Measurements from ENCODE around the gene RALBP1. TPM values are rescaled to one million over a fixed set of nuclear protein-coding genes. Genes with fewer than 3 reads are reported as not detected.

Gene RALBP1
- total RNA-seq, 1 experiment from 2014 or later, result 70.0 TPM

DNA sequence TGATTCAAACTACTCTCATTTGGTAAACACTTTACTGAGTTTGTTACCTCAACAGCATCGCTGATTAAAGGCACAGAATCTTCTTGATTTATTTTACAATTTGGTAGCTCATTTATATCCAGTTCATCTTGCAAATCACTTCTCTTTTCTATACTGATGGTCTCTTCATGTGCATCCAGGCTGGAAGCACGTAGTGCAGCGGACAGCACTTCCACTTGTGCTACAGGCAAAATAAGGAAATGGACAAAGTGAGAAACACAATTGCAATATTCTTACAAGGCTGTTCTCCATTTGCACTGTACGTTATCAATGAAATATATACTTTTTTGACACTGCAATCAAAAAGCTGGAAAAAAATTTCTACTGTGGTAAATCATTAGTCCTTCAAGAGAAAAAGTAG is 88.0 kb downstream of the RALBP1 start:
- DNase-seq (ENCODE audit: low read depth, low spot score) (no peak), ATAC-seq (no peak)
- ChIA-PET CTCF (no interaction called here), POLR2A (interaction anchor here (0.6 kb wide), 1 partner anchor 171 kb away, joined by 4 read pairs; no protein-coding TSS in a partner anchor)
- Histone ChIP-seq H3K9me3 (ENCODE audit: control insufficient read depth, insufficient read depth, low read depth, low read length) (no peaks in the 10 kb centered on the region), H3K27me3 (ENCODE audit: control insufficient read depth, insufficient read depth, low read length) (no peaks in the 10 kb centered on the region), H3K27ac (ENCODE audit: low read length) (no peak overlapping the region), H3K4me3 (ENCODE audit: low read depth in 2 of 2, low read length in 2 of 2) (no peak overlapping the region), H3K4me1 (ENCODE audit: control insufficient read depth, insufficient read depth, low read length) (no peaks in the 10 kb centered on the region), H3K36me3 (ENCODE audit: control insufficient read depth, insufficient read depth, low read length) (peaks cover 22% of the 10 kb centered on the region)
- intact Hi-C loops (cut with micrococcal nuclease; ENCODE audit: unreplicated experiment) (no loop called here), in situ Hi-C loops (cut with HindIII; ENCODE audit: low pct_unique_long_range_greater_than_20kb, low sequenced_read_pairs) (no loop called here)
- no TSS peak for BruUV-seq (replicated peaks)
- no peak for TF ChIP-seq REST (IDR thresholded peaks at IDR 0.05; ENCODE audit: insufficient read depth in 1 of 2, low read depth in 2 of 2, low read length in 1 of 2)
- no peak for TF ChIP-seq POLR2AphosphoS5 (IDR thresholded peaks at IDR 0.05; ENCODE audit: low read depth, low read length)
- TF ChIP-seq SIN3A (IDR thresholded peaks at IDR 0.05; ENCODE audit: borderline replicate concordance, insufficient read depth, low read depth, low read length), result no peak
- TF ChIP-seq, protein P1, sequence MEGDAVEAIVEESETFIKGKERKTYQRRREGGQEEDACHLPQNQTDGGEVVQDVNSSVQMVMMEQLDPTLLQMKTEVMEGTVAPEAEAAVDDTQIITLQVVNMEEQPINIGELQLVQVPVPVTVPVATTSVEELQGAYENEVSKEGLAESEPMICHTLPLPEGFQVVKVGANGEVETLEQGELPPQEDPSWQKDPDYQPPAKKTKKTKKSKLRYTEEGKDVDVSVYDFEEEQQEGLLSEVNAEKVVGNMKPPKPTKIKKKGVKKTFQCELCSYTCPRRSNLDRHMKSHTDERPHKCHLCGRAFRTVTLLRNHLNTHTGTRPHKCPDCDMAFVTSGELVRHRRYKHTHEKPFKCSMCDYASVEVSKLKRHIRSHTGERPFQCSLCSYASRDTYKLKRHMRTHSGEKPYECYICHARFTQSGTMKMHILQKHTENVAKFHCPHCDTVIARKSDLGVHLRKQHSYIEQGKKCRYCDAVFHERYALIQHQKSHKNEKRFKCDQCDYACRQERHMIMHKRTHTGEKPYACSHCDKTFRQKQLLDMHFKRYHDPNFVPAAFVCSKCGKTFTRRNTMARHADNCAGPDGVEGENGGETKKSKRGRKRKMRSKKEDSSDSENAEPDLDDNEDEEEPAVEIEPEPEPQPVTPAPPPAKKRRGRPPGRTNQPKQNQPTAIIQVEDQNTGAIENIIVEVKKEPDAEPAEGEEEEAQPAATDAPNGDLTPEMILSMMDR (IDR thresholded peaks at IDR 0.05), result no peak
- no peak for TF ChIP-seq TCF7L2 (IDR thresholded peaks at IDR 0.05; ENCODE audit: low read depth, low read length)

GRCh38 chr18:9565407-9565806 is 90.1 kb downstream of the RALBP1 start:
- DNase-seq (ENCODE audit: low read depth, low spot score) (no peak), ATAC-seq (no peak)
- intact Hi-C loops (cut with micrococcal nuclease; ENCODE audit: unreplicated experiment) (no loop called here), in situ Hi-C loops (cut with HindIII; ENCODE audit: low pct_unique_long_range_greater_than_20kb, low sequenced_read_pairs) (no loop called here)
- Histone ChIP-seq H3K4me1 (ENCODE audit: control insufficient read depth, insufficient read depth, low read length) (no peaks in the 10 kb centered on the region), H3K27me3 (ENCODE audit: control insufficient read depth, insufficient read depth, low read length) (no peaks in the 10 kb centered on the region), H3K36me3 (ENCODE audit: control insufficient read depth, insufficient read depth, low read length) (peaks cover 15% of the 10 kb centered on the region; the same call in 1 of the 2 replicates), H3K27ac (ENCODE audit: low read length) (no peak overlapping the region), H3K4me3 (ENCODE audit: low read depth in 2 of 2, low read length in 2 of 2) (no peak overlapping the region), H3K9me3 (ENCODE audit: control insufficient read depth, insufficient read depth, low read depth, low read length) (no peaks in the 10 kb centered on the region)
- no TSS peak for BruUV-seq (replicated peaks)
- ChIA-PET POLR2A (no interaction called here), CTCF (no interaction called here)
- TF ChIP-seq REST (IDR thresholded peaks at IDR 0.05; ENCODE audit: insufficient read depth in 1 of 2, low read depth in 2 of 2, low read length in 1 of 2) (no peak), SIN3A (IDR thresholded peaks at IDR 0.05; ENCODE audit: borderline replicate concordance, insufficient read depth, low read depth, low read length) (no peak), POLR2AphosphoS5 (IDR thresholded peaks at IDR 0.05; ENCODE audit: low read depth, low read length) (no peak), TCF7L2 (IDR thresholded peaks at IDR 0.05; ENCODE audit: low read depth, low read length) (no peak)
- TF ChIP-seq, protein P1 (IDR thresholded peaks at IDR 0.05), result no peak

All from Panc1 (cell line).